Activated CD4-positive, alpha-beta T cell treated with anti-CD3 and anti-CD28 coated beads, Interleukin-2, amount 10 ng/mL, durations not matched to agents 24 days and 14 days (primary cell): ENCODE results near the gene PITPNM3. TPM values are rescaled to one million over a fixed set of nuclear protein-coding genes. Genes with fewer than 3 reads are reported as not detected.
A peak's percentile ranks its signal among the peaks of the same experiment; 100 is the strongest.
"Not testable (repeated sequence)": the region's sequence is repeated elsewhere in the genome, so short reads cannot be mapped to it uniquely, and the experiment has no call there.

Source experiments
- DNase-seq: peaks from one replicate; pipeline ENCODE4 v3.0.0; 2022
- H3K27ac Mint-ChIP-seq: one replicate; pipeline ENCODE4 v1.8.0; 2022; ENCODE audit warnings: mild to moderate bottlenecking, mixed read lengths
- H3K27me3 Mint-ChIP-seq: one replicate; pipeline ENCODE4 v1.8.0; 2022; ENCODE audit warnings: mixed read lengths
- H3K36me3 Mint-ChIP-seq: one replicate; pipeline ENCODE4 v1.8.0; 2022; ENCODE audit warnings: low read depth, mild to moderate bottlenecking, mixed read lengths
- H3K4me1 Mint-ChIP-seq: one replicate; pipeline ENCODE4 v1.8.0; 2021; ENCODE audit warnings: mixed read lengths
- H3K4me3 Mint-ChIP-seq: one replicate; pipeline ENCODE4 v1.8.0; 2022; ENCODE audit warnings: mild to moderate bottlenecking, moderate library complexity, mixed read lengths
- H3K9me3 Mint-ChIP-seq: one replicate; pipeline ENCODE4 v1.8.0; 2021; ENCODE audit warnings: mixed read lengths
- intact Hi-C: fragments of 100-400 bp; cut with micrococcal nuclease; formaldehyde crosslinking; loops from one replicate; pipeline ENCODE4 v1.15.1; 2023
- total RNA-seq: library from RNA; stranded (reverse); gene quantifications from 2 replicates; pipeline ENCODE4 v1.2.3, GENCODE V29; 2022

PITPNM3 gene
- total RNA-seq, 1 donor from 2014 or later: 0.77 TPM

DNA sequence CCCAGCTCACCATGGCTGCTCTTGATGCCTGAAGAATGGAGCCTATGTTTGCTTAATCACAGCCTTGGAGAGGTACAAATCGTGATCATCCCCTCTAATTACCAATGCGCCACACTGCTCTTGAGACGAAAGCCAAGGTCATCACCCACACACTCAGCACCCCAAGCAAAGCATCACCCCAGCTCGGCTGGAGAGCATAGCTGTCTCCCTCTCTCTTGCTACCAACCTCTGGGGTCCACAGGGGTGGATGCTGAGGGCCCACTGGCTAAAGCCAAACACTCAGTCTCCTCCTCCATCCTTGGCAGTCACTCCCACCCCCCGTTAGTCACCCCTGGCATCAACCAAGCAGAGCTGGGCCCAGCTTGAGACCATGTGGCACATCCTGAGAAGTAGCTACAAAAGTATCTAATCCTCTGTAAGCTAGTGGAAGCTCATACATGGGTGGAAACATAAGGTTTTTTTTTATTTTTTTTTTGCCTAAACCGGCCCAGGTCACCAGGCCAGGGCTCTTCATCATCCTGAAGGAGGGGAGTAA, 67.3 kb downstream of the PITPNM3 start:
- Mint-ChIP-seq H3K4me1 (no peaks in the 10 kb centered on the region), H3K27ac (peak overlapping the region; percentile 34), H3K27me3 (peaks cover 2% of the 10 kb centered on the region), H3K9me3 (no peaks in the 10 kb centered on the region), H3K4me3 (no peak overlapping the region), H3K36me3 (no peaks in the 10 kb centered on the region)
- intact Hi-C loops: no loop called here
- no peak for DNase-seq

DNA sequence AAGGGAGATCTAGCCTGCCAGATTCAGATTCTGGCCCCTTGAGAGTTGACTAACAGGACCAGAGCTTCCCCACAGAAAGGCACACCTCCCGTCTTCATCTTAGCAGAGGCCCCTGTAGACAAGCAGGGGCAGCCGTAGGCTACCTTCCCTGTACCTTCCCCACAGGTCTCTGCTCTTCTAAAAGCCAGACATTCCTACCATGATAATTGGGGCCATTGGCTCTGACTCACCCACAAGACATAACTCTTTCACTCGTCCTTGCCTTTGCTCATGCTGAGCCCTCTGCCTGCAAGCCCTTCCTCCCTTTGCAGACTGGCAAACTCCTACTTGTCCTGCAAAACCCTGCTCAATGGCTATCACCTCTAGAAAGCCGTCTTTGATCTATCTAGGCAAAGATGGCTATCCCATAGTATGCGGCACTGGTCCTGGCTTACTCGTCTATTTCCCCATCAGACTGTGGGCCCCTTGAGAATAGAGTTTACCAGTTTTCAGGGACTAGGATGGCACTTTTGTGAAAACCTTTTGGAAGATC, 68.3 kb downstream of the PITPNM3 start:
- Mint-ChIP-seq H3K9me3 (no peaks in the 10 kb centered on the region), H3K27ac (no peak overlapping the region), H3K4me1 (no peaks in the 10 kb centered on the region), H3K27me3 (peaks cover 2% of the 10 kb centered on the region), H3K4me3 (no peak overlapping the region), H3K36me3 (no peaks in the 10 kb centered on the region)
- intact Hi-C loops: no loop called here
- DNase-seq: no peak

DNA sequence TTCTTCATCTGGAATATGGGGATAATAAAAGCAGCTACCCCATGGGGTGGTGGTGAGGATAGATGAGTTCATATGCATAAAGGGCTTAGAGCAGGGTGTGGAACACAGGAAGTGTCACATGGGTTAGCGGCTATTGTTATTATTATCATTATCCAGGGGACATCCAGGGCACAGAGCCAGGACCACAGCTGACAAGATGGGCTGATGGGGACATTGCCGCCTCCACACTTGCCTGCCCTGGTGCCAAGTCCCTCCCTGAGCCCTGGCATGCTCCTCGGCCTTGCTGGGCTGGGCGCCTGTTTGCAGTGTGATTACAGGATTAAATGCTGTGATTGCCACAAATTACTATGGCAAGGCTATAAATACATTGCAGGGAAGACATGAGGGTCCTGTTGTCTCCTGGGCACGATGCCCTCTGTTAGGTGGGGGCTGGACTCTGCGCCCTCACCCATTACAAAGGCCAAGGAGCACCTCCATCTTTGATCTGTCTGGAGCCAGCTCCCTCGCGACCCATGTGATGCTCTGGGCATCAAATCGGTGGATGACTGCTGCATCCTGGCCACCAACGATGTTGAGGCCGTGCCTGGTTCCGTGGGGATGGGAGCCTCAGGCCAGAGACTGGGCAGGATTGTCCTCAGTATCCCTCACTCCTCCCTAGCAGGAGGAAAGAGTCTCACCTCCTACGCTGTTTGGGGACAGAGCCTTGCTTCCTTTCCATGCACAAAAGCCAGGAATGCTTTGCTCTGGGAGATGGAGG, 68.9 kb downstream of the PITPNM3 start:
- H3K9me3 Mint-ChIP-seq: no peaks in the 10 kb centered on the region
- intact Hi-C loops: no loop called here
- no peak overlapping the region for H3K4me3 Mint-ChIP-seq
- no peak overlapping the region for H3K27ac Mint-ChIP-seq
- no peaks in the 10 kb centered on the region for H3K36me3 Mint-ChIP-seq
- no peaks in the 10 kb centered on the region for H3K27me3 Mint-ChIP-seq
- no peak for DNase-seq
- no peaks in the 10 kb centered on the region for H3K4me1 Mint-ChIP-seq

DNA sequence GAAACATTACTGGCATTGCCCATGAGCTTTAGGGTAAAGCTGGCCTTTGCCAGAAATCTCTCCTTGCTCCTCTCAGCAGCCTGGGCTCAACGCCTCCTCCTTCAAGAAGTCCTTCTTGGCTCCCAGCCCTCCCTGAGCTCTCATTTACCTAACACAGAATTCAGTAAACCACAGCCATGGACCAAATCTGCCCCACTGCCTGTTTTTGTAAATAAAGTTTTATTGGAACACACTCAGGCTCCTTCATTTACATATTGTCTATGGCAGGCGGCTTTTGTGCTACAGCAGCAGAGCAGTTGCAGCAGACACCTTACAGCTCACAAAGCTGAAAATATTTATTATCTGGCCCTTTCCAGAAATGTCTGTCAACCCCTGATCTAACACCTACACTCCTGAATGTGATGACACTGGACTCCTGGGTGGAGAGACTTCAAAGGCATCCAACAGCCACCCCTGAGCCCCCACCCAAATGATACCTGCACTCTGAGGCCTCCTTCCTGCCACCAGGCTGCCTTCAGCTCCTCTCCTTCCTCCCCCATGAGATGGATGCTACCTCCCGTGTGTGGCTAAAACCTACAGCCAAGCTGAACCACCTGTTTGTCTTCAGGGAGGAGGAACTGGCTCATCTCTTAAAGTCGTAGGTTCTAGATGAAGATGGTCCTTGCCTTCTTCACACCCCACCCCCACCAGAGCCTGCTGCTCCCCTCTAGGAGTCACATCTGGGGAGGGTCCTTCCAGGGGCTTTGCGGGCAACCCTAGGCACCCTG, 70.5 kb downstream of the PITPNM3 start:
- intact Hi-C loops: no loop called here
- Mint-ChIP-seq H3K27me3 (no peaks in the 10 kb centered on the region), H3K4me1 (no peaks in the 10 kb centered on the region), H3K4me3 (no peak overlapping the region), H3K27ac (no peak overlapping the region), H3K36me3 (no peaks in the 10 kb centered on the region), H3K9me3 (no peaks in the 10 kb centered on the region)
- DNase-seq: no peak

DNA sequence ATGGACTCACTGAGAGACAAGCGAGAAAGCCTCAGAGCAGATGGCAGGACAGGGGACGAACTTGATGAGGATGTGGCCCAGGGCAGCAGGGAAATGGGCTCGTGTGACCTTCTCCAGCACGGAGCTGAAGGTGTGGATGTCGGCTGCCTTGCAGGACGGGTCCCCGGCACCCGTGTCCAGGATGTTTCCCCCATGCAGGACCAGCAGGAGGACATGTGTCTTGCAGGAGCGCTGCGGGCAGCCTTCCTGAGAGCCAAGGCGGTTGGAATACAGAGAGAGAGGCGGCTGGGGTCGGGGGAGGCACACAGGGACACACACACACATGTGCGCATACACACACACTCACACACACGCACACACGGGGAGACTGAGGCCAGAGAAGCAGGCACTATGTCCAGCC, 72.8 kb downstream of the PITPNM3 start:
- no peak for DNase-seq
- intact Hi-C loops: no loop called here
- Mint-ChIP-seq H3K4me3 (no peak overlapping the region), H3K36me3 (no peaks in the 10 kb centered on the region), H3K27me3 (no peaks in the 10 kb centered on the region), H3K9me3 (no peaks in the 10 kb centered on the region), H3K27ac (no peak overlapping the region), H3K4me1 (no peaks in the 10 kb centered on the region)

DNA sequence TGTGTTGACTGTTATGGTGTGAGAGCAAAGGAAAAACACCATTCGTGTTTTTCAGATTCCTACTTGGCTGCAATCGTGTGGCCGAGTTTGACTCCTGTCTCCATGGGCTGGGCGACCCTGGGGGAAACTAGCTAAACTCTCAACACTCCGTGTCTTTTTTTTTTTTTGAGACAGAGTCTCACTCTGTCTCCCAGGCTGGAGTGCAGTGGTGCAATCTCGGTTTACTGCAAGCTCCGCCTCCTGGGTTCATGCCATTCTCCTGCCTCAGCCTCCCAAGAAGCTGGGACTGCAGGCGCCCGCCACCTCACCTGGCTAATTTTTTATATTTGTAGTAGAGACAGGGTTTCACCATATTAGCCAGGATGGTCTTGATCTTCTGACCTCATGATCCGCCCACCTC, 73.6 kb downstream of the PITPNM3 start:
- H3K36me3 Mint-ChIP-seq: not testable (repeated sequence)

DNA sequence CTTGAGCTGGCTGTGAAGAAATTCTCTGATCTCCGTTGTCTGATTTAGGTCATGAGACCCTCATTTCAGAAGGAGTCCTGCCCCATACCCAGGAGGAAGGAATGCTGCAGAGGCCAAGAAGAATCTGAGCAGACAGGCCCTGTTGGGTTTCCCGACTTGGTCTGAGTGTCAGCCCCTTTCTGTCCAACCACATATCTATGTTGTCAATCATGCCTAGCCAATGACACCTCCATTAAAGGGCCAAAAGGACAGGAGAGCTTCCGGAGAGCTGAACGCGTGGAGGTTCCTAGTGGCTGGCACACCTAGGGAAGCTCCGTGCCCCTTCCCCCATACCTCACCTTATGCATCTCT, 74.3 kb downstream of the PITPNM3 start:
- no peak overlapping the region for H3K4me3 Mint-ChIP-seq
- no peak for DNase-seq
- no peaks in the 10 kb centered on the region for H3K9me3 Mint-ChIP-seq
- H3K27me3 Mint-ChIP-seq: no peaks in the 10 kb centered on the region
- no peaks in the 10 kb centered on the region for H3K36me3 Mint-ChIP-seq
- intact Hi-C loops: no loop called here
- no peak overlapping the region for H3K27ac Mint-ChIP-seq
- H3K4me1 Mint-ChIP-seq: no peaks in the 10 kb centered on the region

More for the DNA sequence above, 73.6 kb downstream of the PITPNM3 start:
- H3K9me3 Mint-ChIP-seq, intact Hi-C loops, H3K27ac Mint-ChIP-seq, H3K4me1 Mint-ChIP-seq, H3K4me3 Mint-ChIP-seq, H3K27me3 Mint-ChIP-seq, DNase-seq: not testable (repeated sequence)

DNA sequence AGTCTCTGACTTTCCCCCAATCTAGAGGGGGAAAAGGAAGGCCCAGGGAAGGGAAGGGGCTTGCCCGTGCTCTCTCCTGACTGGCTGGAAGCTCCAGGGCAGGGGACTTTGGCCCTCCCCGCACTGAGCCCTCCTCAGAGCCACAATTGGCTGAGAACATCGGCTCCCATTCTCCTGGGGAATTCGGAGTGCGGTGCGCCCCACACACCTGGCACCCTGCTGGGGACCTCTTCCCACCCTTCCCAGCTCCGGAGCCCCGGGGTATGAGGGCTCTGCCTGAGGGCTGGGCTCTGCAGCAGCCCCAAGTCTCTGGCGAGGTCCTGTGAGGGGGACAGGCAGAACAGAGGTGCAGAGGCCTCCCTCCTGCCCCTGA, 76.1 kb downstream of the PITPNM3 start:
- H3K9me3 Mint-ChIP-seq: no peaks in the 10 kb centered on the region
- no peaks in the 10 kb centered on the region for H3K4me1 Mint-ChIP-seq
- DNase-seq: no peak
- no peak overlapping the region for H3K27ac Mint-ChIP-seq
- H3K36me3 Mint-ChIP-seq: no peaks in the 10 kb centered on the region
- intact Hi-C loops: no loop called here
- H3K27me3 Mint-ChIP-seq: no peaks in the 10 kb centered on the region
- no peak overlapping the region for H3K4me3 Mint-ChIP-seq

DNA sequence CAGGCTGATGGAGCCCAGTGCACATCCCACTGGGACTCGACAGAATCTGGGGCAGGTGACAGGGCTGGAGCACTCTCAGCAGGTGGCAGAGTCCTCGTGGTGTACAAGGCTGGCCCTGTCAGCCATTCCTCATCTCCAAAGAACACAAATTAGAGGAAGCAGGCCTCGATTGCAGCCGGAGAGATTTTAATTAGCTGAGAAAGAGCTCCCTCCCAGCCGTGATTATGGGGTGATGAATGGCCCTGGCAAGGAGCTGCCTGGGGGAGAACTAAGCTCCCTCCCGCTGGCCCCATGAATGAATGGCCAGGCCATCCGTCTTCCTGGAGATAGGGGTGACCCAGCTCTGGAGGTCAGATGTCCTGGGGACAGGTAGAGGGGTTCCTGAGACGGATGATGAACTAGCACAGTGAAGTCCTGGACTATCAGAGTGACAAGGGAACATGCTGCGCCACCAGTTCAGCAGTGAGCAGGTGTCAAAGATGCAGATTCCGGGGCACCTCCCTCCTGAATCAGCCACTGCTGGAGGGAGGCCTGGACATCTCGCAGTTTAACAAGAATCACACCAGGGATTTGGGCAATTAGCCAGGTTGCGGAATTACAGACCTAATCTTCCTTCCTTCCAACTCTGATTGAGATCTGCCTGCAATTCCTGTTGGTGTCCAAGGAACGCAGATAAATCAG, 76.6 kb downstream of the PITPNM3 start:
- Mint-ChIP-seq H3K36me3 (no peaks in the 10 kb centered on the region), H3K27me3 (no peaks in the 10 kb centered on the region), H3K4me3 (no peak overlapping the region), H3K27ac (no peak overlapping the region), H3K9me3 (no peaks in the 10 kb centered on the region), H3K4me1 (no peaks in the 10 kb centered on the region)
- no peak for DNase-seq
- intact Hi-C loops: loop anchor here (10.0 kb wide), 1 partner anchor 95 kb away; no protein-coding TSS in a partner anchor

DNA sequence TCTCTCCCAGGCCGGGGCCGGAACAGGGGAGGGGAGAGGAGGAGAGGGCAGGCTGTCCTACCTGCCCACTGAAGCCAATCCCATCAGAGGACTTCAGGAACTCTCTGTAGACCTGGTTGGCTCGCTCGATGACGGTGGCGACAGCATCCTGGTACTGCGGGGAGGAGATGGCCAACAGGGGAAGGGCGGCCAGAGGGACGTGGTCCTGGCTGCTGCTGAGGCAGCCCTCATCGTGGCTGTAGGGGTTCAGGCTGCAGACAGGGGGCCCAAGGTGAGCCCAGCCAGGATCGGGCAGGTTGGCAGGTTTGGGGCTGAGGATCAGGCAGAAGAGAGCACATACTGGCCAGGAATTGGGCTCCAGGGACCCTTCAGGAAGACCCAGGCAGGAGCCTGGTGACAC, 77.9 kb downstream of the PITPNM3 start:
- H3K27ac Mint-ChIP-seq: no peak overlapping the region
- H3K4me1 Mint-ChIP-seq: no peaks in the 10 kb centered on the region
- intact Hi-C loops: loop anchor here (10.0 kb wide), 1 partner anchor 96 kb away; no protein-coding TSS in a partner anchor
- H3K4me3 Mint-ChIP-seq: no peak overlapping the region
- no peaks in the 10 kb centered on the region for H3K9me3 Mint-ChIP-seq
- no peak for DNase-seq
- H3K27me3 Mint-ChIP-seq: no peaks in the 10 kb centered on the region
- no peaks in the 10 kb centered on the region for H3K36me3 Mint-ChIP-seq

DNA sequence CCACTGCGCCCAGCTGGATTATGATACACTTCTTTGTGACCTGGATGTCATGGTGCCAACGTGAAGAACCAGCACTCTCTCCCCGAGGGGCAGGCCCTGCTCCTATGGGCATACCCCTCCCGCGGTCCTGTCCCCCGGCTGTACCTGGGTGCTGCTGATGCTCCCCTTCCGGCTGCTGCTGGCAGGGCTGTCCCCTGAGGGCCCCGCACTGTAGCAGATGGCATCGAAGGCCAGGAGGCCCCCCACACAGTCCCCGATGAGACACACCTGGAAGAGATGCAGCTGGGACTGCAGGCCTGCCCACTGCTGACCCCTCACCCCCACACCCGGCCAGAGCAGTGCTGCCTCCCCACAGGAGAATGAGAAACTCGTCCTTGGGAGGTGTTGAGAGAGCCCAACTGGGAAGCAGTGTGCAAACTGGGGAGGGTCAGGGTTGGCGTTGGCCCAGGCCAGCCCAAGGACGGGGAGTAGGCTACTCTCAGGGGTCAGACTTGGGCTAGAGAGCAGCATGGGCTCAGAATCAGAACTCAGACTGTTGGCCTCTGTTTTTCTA, 78.4 kb downstream of the PITPNM3 start:
- no peak overlapping the region for H3K27ac Mint-ChIP-seq
- no peaks in the 10 kb centered on the region for H3K9me3 Mint-ChIP-seq
- H3K4me3 Mint-ChIP-seq: no peak overlapping the region
- DNase-seq: no peak
- no peaks in the 10 kb centered on the region for H3K27me3 Mint-ChIP-seq
- H3K4me1 Mint-ChIP-seq: peaks cover 5% of the 10 kb centered on the region
- intact Hi-C loops: loop anchor here (10.0 kb wide), 1 partner anchor 97 kb away; no protein-coding TSS in a partner anchor
- H3K36me3 Mint-ChIP-seq: no peaks in the 10 kb centered on the region

DNA sequence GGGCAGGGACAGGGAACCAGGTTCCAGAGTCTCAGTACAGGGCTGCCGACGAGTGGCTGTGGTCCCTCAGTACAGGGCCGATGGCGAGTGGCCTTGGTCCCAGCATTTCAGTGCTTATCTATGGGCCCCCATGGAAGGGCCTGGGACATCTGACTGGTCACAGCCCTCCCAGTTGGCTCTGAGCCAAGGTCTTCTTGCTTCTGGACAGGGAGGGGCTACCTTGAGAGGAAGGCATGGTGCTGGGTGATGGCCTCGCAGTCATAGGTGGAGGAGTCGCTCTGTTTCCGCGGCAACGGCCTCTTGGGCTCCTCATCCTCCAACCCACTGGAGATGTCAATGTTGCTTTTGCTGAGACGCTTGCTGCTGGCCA, 79.6 kb downstream of the PITPNM3 start:
- no peak for DNase-seq
- intact Hi-C loops: loop anchor here (10.0 kb wide), 1 partner anchor 98 kb away; no protein-coding TSS in a partner anchor
- Mint-ChIP-seq H3K4me1 (peaks cover 5% of the 10 kb centered on the region), H3K9me3 (no peaks in the 10 kb centered on the region), H3K27me3 (no peaks in the 10 kb centered on the region), H3K4me3 (no peak overlapping the region), H3K36me3 (no peaks in the 10 kb centered on the region), H3K27ac (no peak overlapping the region)

DNA sequence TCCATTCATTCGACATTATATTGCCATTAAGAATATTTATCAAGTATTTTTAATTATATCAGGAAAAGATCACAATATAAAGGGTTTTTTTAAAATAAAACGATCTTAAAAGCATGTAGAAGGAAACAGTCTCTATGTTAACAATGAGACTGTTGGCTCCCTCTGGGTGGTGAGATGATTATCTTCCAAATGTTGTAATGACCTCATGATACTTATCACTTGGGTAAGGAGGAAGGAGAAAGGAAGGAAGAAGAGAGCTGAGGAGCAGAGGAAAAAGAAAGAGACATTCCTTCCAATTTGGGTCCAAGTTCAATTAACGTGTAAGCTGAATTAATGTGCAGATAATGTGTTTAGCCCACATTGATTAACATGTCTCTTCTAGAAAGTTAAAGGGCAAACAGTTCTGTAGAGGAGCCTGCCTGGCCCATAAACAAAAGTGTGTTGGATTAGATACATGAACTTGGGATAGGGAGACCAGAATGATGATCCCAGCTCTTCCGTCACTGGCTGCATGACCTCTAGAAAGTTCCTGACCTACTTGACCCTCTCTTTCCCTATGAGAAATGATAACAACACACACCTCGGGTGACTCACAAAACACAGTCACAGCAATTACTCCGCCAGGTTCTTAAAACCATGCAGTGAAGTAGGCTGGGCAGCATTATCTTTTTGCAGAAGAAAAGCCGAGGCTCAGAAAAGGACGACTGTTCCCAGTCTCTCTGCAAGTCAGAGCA, 80.1 kb downstream of the PITPNM3 start:
- no peak overlapping the region for H3K4me3 Mint-ChIP-seq
- intact Hi-C loops: loop anchor here (10.0 kb wide), 1 partner anchor 99 kb away; no protein-coding TSS in a partner anchor
- no peaks in the 10 kb centered on the region for H3K36me3 Mint-ChIP-seq
- peaks cover 5% of the 10 kb centered on the region for H3K4me1 Mint-ChIP-seq
- H3K27ac Mint-ChIP-seq: no peak overlapping the region
- DNase-seq: no peak
- H3K9me3 Mint-ChIP-seq: no peaks in the 10 kb centered on the region
- no peaks in the 10 kb centered on the region for H3K27me3 Mint-ChIP-seq
